ENCODE measurements around the gene KLHDC3.

GRCh38 chr6:43038727-43039126, 24.7 kb downstream of the KLHDC3 start:
- TF ChIP-seq POLR2A (IDR thresholded peaks at IDR 0.05; ENCODE audit: low read depth, low read length) (no peak), PAX5 (IDR thresholded peaks at IDR 0.05; ENCODE audit: insufficient read depth, low read length, severe bottlenecking) (no peak), POLR2AphosphoS5 (IDR thresholded peaks at IDR 0.05; ENCODE audit: low read depth, low read length) (no peak)

Data from GM12891 (cell line).